T-helper 2 cell treated with Interferon-gamma antibody and Interleukin-4, amounts not matched to agents 100 ng/mL and 5 ng/mL, for 36 hours (primary cell): ENCODE measurements around the gene MYH7. TPM values are rescaled to one million over a fixed set of nuclear protein-coding genes. Genes with fewer than 3 reads are reported as not detected.
"Not testable (repeated sequence)": the region's sequence is repeated elsewhere in the genome, so short reads cannot be mapped to it uniquely, and the experiment has no call there.

Experiments
- intact Hi-C: fragments of 100-400 bp; cut with micrococcal nuclease; formaldehyde crosslinking; loops from one replicate; pipeline ENCODE4 v1.15.1; 2023
- total RNA-seq: library from RNA; stranded (reverse); gene quantifications from 2 replicates; pipeline ENCODE4 v1.2.3, GENCODE V29; 2022

Gene MYH7
- total RNA-seq, 1 donor from 2014 or later: not detected

DNA sequence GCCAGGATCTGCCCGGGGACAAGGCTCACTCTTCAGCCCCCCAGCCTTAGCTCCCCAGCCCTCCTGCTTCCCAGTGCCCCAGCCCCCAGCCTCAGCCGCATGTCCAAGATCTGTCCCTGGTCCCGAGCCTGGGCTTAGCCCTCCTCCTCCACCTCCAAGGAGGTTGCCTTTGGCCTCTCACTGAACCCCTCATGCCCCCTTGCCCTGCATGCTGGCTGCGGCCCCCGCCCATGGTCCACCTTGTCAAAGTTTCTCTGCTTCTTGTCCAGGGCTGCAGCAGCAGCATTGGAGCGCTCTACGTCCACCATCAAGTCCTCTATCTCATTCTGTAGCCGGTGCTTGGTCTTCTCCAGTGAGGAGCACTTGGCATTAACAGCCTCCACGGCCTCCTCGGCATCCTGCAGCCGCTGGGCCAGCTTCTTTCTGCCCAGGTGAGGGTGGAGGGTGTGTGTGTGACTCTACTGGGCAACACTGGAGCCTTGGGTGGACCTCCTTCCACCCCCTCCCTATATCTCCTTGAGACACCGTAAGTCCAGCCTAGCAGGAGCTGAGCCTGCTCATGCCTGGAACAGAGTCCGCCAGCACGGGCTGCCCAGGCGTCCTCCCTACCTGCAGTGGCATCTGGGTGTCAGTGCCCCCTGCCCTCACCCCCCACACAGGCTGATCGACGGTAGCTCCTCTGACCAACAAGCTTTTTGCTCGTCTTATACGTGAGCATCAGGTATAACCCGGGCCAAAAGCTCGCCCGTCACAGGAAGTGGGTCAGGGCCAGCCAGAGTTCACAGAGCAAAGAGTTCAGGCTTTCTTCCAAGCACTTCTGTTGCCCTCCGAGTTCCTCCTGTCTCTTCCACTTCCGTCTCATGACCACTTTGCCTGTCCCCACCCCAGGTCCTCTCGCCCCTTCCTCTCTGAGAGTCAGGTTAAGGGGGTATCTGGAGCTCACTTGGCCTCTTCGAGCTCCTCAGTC, 47.3 kb downstream of the MYH7 start:
- intact Hi-C loops: no loop called here

DNA sequence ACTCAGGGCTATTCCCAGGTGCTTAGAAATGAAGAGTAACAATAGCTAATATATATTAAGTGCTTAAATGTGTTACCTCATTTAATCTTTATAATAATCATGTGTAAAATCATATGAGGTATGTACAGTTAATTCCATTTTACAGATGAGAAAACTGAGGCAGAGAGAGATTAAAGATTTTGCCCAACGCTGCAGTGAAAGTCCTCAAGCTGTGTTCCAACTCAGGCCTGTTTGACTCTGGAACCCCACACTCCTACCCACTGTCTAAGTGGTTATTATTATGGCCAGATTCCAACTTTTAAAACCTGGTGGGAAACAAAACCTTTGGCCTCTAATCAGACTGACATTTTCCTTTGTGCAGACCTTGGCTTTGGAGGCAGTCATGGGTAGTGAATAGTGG, 48.5 kb downstream of the MYH7 start:
- intact Hi-C loops: no loop called here

DNA sequence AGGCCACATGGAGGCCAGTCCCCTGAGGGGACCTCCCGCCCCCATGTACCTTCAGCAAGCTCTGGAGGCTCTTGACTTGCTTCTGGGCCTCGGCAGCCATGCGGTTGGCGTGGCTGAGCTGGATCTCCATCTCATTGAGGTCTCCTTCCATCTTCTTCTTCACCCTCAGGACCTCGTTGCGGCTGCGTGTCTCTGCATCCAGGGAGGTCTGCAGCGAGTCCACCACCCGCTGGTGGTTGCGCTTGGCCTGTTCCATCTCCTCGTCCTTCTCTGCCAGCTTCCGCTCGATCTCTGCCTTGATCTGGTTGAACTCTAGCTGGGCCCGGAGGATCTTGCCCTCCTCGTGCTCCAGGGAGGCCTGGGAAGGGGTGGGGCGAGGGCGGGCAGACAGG, 49.2 kb downstream of the MYH7 start:
- intact Hi-C loops: not testable (repeated sequence)

DNA sequence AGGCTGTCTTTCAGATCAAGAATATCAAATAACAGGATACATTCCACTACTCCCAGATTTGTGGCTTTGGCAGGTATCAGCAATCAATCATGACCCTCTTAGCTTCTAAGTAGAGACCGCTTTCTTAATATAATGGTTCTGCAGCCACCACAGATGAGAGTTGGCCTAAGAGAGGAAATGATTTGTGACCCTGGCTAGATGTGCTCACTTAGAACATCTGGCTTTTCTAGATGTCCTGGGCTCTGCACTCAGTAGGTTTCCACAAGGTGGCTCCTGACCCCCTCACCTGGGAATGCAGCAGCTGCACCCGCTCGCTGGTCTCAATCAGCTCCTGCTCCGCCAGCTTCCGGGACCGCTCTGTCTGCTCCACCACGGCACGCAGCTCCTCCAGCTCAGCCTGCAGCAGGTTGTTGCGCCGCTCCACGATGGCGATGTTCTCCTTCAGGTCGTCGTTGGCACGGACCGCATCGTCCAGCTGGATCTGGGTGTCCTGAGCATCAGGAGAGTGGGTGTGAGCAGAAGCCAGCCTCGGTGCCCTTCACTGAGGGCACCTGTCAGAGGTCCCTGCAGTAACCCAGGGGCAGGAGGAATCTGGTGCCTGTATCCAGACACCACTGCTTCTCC, 49.7 kb downstream of the MYH7 start:
- intact Hi-C loops: no loop called here

DNA sequence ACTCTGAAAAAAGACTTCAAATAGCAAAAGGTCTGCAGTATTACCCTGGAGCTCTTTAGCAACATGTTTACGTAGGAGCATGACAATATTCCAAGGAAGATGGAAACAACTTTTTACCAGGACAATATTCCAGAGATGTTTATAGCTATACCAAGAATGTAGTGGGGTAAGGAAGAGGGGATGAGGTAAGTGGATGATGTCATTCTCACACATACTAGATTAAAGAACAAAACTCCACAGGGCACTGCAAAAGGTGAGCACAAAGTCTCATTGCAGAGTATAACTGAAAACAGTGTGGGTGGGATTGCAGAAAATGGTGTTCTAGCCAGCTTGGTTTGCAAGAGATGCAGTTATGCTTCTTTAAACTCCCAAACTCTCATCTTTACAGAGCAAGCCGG, 50.2 kb downstream of the MYH7 start:
- intact Hi-C loops: no loop called here

DNA sequence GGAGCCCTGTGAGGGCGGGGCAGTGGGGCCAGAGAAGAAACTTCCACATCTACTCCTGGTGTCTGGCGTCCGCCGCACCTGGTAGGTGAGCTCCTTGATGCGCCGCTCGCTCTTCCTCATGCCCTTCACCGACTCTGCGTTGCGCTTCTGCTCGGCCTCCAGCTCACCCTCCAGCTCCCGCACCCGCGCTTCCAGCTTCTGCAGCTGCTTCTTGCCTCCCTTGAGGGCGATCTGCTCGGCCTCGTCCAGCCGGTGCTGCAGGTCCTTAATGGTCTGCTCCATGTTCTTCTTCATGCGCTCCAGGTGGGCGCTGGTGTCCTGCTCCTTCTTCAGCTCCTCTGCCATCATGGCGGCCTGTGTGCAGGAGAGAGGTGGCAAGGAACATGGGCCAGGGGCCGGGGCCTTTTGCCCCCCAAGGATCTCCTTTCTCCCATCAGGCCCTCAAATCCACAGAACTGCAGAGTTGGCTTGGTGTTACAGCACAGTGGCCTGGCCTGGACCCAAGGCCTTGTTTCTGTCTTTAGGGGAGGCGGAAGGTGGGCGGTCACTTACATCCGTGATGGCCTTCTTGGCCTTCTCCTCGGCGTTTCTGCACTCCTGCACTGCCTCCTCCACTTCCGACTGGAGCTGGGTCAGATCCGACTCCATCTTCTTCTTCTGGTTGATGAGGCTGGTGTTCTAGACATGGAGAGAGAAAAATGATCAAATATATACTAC, 50.9 kb downstream of the MYH7 start:
- intact Hi-C loops: no loop called here

DNA sequence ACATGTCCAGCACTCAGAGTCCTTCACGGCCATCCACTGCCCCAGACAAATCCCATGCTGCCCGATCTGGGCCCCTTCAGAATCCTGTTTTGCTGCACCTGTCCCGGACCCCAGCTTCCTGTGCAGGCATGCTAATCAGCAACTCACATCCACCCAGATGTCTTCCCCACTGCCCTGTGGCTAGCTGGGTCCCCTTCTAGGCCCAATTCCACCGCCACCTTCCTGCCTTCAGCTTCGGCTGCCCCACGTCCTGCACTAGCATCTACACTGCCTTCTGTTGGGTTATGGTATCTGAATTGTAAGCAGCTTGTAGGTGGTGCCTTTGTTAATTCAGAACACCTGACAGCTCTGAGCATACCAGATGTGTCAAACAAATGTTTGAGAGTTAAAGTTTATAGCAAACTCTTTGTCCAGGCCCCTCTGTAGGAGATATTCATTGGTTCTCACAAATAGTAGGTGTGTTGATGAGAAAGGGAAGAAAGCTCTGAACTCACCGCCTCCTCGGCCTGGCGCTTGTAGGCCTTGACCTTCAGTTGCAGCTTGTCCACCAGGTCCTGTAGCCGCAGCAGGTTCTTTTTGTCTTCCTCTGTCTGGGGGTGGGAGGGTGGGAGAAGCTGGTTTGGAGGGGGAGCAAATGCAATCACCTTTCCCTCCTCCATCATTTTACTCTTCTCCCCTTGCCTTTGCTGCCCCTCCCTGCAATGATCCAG, 52.6 kb downstream of the MYH7 start:
- intact Hi-C loops: no loop called here

DNA sequence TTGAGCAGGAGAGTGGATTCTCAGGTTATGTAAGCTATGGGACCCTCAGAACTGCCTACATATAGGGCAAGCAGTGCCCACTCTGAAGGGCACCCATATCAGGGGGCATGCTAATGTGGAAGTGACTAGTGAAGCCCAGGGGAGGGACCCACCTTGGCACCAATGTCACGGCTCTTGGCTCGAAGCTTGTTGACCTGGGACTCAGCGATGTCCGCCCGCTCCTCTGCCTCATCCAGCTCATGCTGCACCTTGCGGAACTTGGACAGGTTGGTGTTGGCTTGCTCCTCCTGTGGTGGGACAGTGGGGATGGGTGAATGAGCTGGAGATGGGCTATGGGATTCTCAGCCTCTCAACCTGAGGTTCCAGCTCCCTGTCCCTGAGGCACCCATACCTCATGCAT, 53.2 kb downstream of the MYH7 start:
- intact Hi-C loops: no loop called here

DNA sequence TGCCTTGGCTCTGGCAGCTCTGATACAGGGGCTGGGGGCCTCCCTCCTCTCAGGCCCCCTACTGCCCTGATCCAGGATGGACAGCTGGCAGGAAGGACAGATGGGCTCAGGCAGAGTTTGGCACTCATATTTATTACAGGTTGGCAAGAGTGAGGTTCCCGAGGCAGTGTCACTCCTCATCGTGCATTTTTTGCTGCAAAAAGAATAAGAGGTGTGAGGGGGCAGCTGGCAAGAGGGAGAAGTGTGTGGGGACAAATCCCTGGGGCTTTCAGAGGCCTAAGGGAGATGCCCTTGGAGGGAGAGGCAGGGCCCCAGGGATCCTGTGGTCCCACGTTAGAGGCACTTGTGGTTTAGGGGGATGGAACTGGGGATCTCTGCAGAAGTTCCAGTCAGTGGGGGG, 53.6 kb downstream of the MYH7 start:
- intact Hi-C loops: no loop called here

DNA sequence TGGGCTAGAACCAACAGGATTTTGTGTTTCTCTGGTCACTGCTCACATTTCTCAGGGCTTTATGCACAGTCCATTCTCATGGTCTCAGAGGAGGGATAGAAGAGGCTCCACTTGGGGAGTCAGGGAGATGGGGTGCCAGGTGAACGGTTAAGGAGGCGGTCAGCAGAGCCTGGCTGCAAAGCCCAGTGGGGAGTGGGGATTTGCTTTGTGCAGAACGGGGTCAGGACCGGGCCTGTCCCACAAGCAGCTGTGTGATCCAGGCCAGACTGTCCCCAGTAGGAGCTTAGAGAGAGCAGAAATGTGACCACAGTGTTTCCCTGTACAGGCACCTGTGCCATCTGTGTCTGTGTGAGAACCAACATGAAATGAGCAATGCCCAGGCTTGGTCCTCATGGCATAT, 54.5 kb downstream of the MYH7 start:
- intact Hi-C loops: loop anchor here (1.0 kb wide), 3 partner anchors 53 to 261 kb away; no protein-coding TSS in a partner anchor

DNA sequence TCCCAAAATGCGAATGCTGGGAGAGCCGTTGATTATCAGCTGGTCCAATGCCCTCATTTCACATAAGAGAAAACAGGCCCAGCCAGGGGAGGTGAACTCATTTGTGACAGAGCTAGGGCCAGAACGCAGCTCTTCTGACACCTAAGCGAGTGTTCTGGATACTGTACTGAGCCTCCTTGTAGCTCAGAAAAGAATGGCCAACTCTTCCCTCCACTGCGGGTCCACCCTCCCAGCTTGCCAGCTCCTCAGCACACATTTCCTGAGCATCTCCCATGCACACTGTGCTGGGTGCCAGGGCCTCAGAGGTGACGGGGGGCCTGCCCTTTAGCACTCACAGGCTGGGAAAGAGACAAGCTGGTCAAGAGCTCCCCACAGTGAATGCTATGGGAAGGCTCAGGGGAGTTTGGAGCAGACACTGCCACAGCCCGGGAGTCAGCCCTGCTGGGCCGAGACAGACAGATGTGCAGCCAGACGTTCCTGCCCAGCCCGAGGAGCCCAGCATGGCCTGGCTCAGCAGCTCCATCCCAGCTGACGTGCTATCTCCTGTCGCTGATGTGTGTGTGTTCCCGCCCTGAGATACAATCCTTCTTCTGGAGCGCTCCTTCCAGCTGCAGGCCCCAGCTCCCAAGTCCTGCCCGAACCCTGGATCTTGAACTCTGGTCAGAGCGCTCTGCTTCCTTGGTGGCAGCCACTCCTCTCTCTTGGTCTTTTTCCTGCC, 55.1 kb downstream of the MYH7 start:
- intact Hi-C loops: loop anchor here (1.0 kb wide), 3 partner anchors 52 to 260 kb away; no protein-coding TSS in a partner anchor

DNA sequence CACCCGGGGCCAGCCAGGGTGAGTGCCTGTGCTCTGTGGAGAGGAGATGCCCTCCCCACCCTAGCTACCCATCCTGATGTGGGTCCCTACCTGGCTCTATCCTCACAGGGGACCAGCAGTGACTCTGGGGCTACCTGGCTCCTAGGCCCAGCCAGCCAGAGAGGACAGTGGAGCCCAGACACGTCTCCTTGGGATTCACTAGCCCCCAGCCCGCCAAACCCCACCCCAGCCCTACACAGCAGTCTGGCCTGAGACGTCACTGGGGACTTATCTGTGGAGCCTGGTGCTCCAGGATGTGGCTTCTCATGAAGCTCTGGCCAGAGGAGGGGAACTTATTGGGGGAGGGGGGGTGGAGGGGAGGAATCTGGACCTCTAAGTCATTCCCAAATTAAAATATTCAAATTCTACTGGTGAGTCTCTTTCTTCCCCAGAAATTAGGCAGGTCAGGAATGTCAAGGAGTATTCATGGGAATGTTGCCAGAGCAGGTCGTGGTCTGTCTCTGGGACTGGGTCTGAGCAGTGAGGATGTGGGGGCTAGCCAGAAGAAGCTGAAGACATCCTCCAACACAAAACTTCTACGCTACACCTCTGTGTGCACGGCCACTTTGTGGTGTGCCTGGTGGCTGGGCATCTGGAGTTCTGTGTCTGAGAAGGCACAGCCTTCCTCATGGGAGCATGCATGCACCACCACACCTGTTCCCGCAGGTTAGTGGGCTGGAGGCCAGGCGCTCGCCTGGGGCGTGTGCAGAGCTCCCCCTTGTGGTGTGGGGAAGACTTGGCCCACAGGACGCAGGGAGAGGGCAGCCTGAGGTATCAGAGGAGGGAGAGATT, 55.9 kb downstream of the MYH7 start:
- intact Hi-C loops: loop anchor here (1.0 kb wide), 3 partner anchors 51 to 259 kb away; no protein-coding TSS in a partner anchor

DNA sequence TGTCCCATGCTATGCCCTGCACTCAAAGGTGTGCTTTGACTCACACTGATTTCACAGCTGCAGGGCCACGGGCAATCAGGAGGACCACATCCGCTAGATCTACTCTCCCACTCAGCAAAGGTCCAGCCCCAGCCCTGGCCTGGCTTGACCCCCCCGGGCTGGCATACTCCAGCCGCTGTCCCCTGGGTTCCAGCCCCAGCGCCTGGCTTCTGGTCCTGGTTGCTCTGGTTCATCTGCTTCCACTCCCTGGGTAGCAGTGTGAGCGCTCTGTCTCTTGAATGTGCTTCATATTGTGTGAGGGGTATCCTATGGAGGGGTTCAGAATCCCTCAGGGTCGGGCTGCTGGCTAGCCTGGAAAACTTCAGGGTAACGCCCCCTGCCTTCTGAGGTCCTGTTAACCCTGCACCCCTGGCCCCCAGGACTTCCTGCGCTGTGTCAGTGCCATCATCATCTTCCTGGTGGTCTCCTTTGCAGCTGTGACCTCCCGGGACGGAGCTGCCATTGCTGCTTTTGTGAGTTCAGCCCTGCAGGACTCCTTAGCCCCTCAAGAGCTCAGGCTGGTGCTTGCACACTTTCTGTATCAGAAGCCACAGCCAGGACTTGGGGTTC, 56.7 kb downstream of the MYH7 start:
- intact Hi-C loops: no loop called here

DNA sequence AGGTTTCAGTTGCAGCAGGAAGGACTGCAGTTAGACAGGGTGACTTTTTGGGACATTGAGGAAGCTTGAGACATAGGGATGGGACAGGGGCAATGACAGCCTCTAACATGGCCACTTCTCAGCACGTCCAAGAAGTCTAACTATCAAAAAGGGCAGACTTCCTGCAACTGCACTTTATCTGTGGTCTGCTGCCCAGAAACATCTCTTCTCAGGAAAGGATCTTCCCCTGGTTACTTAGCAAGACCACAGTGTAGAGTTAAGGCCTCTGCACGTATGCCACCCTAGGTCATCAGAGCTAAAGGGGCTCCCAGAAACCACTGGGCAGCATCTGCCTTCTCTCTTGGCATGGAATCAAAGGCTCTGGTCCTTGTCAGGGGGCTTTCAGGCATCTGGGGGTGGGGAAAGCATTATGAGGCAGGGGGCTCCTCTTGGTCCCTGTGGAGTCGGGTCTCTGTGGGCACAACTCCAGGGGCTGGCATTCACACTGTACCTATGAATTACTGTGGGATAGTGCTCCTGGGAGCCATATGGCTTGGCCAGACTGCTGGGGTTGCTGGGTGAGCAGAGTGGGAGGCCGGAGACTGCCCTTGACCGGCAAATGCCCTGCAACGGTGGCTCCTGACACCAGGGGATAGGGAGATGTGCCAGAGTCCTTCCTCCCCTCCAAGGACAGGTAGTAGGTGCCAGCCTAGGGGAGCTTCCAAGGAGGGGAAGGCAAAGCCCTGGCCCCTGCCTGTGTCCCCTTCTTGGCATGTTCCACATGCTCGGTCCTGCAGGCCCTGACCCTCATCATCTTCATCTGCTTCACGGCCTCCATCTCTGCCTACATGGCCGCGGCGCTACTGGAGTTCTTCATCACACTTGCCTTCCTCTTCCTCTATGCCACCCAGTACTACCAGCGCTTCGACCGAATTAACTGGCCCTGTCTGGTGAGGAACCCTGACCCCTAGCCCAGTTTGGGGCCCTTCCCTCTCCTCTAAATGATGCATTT, 57.6 kb downstream of the MYH7 start:
- intact Hi-C loops: no loop called here

DNA sequence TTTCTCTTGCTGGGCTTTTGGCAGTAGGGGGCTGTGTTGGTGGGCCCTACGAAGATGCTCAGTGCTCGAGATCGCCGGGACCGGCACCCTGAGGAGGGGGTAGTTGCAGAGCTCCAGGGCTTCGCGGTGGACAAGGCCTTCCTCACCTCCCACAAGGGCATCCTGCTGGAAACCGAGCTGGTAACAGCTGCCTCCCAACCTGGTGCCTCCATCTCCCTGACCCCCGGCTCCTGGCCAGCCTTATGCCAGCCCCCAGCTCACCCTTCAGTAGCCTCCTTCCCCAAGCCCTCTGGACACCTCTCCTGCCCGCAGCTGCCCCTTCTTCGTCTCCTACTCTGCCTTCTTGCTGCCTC, 58.3 kb downstream of the MYH7 start:
- intact Hi-C loops: no loop called here

DNA sequence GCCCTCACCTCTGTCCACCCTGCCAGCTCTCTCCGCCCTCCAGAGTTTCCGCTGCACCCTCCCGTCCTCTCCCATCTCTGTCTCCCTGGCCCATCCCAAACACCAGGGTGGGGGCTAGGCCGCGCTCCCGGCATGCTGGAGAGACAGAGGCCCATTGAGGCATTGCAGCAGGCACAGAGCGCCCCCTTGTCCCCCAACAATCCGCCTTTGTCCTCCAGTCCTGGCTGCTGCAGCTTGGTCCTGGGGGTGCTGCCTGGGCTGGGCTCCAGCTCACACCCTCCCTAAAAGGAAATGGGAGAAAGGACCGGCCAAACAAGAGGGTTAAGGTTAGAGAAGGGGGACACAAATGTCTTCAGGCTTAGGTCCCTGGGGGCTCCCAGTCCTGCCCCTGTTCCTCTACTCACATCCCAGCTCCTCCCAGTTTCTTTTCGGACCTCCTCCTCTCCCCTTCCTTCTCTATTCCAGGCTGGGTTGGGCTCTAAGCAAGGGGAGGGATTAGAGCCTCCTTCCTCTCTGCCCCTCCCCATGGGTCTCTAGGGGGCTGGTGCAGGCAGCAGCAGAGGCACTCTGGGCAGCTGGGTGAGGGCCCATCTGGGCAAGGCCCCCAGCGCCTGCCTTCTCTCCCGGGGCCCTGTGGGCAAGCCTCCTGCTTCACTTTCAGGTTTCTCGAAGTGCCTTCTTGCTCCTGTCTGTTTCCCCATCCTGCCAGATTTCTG, 58.8 kb downstream of the MYH7 start, which contains the start of gene CMTM5:
Gene CMTM5, plus strand, starts transcription at position 565 of the 716 bp plus-strand sequence. CDS start 206 bp downstream, outside the sequence.
- intact Hi-C loops: no loop called here

DNA sequence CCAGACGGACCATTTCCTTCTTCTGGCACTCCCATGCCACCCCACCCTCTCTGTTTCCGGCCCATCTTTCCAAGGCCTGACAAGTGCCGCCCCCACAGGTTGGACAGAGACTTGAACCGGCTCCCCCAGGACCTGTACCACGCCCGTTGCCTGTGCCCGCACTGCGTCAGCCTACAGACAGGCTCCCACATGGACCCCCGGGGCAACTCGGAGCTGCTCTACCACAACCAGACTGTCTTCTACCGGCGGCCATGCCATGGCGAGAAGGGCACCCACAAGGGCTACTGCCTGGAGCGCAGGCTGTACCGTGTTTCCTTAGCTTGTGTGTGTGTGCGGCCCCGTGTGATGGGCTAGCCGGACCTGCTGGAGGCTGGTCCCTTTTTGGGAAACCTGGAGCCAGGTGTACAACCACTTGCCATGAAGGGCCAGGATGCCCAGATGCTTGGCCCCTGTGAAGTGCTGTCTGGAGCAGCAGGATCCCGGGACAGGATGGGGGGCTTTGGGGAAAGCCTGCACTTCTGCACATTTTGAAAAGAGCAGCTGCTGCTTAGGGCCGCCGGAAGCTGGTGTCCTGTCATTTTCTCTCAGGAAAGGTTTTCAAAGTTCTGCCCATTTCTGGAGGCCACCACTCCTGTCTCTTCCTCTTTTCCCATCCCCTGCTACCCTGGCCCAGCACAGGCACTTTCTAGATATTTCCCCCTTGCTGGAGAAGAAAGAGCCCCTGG, 59.8 kb downstream of the MYH7 start:
- intact Hi-C loops: no loop called here
